H9 (cell line): ENCODE data around the gene DUSP2. TPM values are rescaled to one million over a fixed set of nuclear protein-coding genes. Genes with fewer than 3 reads are reported as not detected.

Experiments
- DNase-seq: peaks from one replicate; pipeline ENCODE4 v3.0.0-alpha.2; 2017
- H2AFZ ChIP-seq: one replicate; pipeline ENCODE4 v1.6.1; 2013; ENCODE audit warnings: mild to moderate bottlenecking, low read length, control low read depth, moderate library complexity
- H2AK5ac ChIP-seq: 2 replicates; pipeline ENCODE4 v1.6.1; 2013; ENCODE audit warnings: low read length, control low read depth, mixed read lengths; ENCODE audit not compliant: insufficient read length
- H2BK120ac ChIP-seq: one replicate; pipeline ENCODE4 v1.6.1; 2013; ENCODE audit warnings: low read depth, mild to moderate bottlenecking, low read length, control low read depth, inconsistent platforms; ENCODE audit not compliant: poor library complexity, severe bottlenecking
- H2BK12ac ChIP-seq: 2 replicates; pipeline ENCODE4 v1.6.1; 2013; ENCODE audit warnings: low read length, control low read depth, mixed read lengths, low read depth; ENCODE audit not compliant: insufficient read length
- H2BK15ac ChIP-seq: 2 replicates; pipeline ENCODE4 v1.6.1; 2013; ENCODE audit warnings: low read depth, low read length, control low read depth
- H2BK20ac ChIP-seq: one replicate; pipeline ENCODE4 v1.6.1; 2013; ENCODE audit warnings: low read depth, mild to moderate bottlenecking, low read length, control low read depth, inconsistent platforms; ENCODE audit not compliant: poor library complexity, severe bottlenecking
- H2BK5ac ChIP-seq: 2 replicates; pipeline ENCODE4 v1.6.1; 2013; ENCODE audit warnings: low read length, control low read depth, mixed read lengths; ENCODE audit not compliant: insufficient read length
- H3K14ac ChIP-seq: 2 replicates; pipeline ENCODE4 v1.6.1; 2013; ENCODE audit warnings: low read length, control low read depth; ENCODE audit not compliant: insufficient read depth
- H3K18ac ChIP-seq: 2 replicates; pipeline ENCODE4 v1.6.1; 2013; ENCODE audit warnings: low read depth, mild to moderate bottlenecking, mixed read lengths, low read length, control low read depth; ENCODE audit not compliant: insufficient read length
- H3K23ac ChIP-seq: 2 replicates; pipeline ENCODE4 v1.6.1; 2013; ENCODE audit warnings: low read length, control low read depth, mixed read lengths, low read depth; ENCODE audit not compliant: insufficient read length
- H3K23me2 ChIP-seq: 2 replicates; pipeline ENCODE4 v1.6.1; 2013; ENCODE audit warnings: low read depth, mild to moderate bottlenecking, mixed read lengths, low read length, control low read depth; ENCODE audit not compliant: insufficient read length, poor library complexity, severe bottlenecking
- H3K27ac ChIP-seq: 2 replicates; pipeline ENCODE4 v1.5.1; 2013; ENCODE audit warnings: low read length, control low read depth, mixed read lengths, low read depth; ENCODE audit not compliant: insufficient read length
- H3K27me3 ChIP-seq: 2 replicates; pipeline ENCODE4 v1.6.1; 2013; ENCODE audit warnings: low read length, control low read depth, inconsistent platforms; ENCODE audit not compliant: insufficient read depth
- H3K4ac ChIP-seq: 2 replicates; pipeline ENCODE4 v1.6.1; 2013; ENCODE audit warnings: low read depth, mild to moderate bottlenecking, control low read depth, inconsistent platforms, low read length, moderate library complexity
- H3K4me1 ChIP-seq: 2 replicates; pipeline ENCODE4 v1.6.1; 2013; ENCODE audit warnings: low read length, control low read depth, inconsistent platforms; ENCODE audit not compliant: insufficient read depth
- H3K4me2 ChIP-seq: 2 replicates; pipeline ENCODE4 v1.6.1; 2013; ENCODE audit warnings: low read length, control low read depth, mixed read lengths; ENCODE audit not compliant: insufficient read length, insufficient read depth
- H3K56ac ChIP-seq: 2 replicates; pipeline ENCODE4 v1.6.1; 2013; ENCODE audit warnings: low read depth, mild to moderate bottlenecking, mixed read lengths, low read length, control low read depth; ENCODE audit not compliant: insufficient read length
- H3K79me1 ChIP-seq: 2 replicates; pipeline ENCODE4 v1.6.1; 2013; ENCODE audit warnings: low read depth, mild to moderate bottlenecking, moderate library complexity, low read length, control low read depth, inconsistent platforms; ENCODE audit not compliant: insufficient read depth, poor library complexity, severe bottlenecking
- H3K79me2 ChIP-seq: 2 replicates; pipeline ENCODE4 v1.6.1; 2013; ENCODE audit warnings: low read length, control low read depth, inconsistent platforms; ENCODE audit not compliant: insufficient read depth
- H3K9ac ChIP-seq: 2 replicates; pipeline ENCODE4 v1.6.1; 2013; ENCODE audit warnings: low read length, control low read depth, mixed read lengths; ENCODE audit not compliant: insufficient read length; ENCODE audit errors: extremely low read depth
- H3K9me3 ChIP-seq: one replicate; pipeline ENCODE4 v1.6.1; 2013; ENCODE audit warnings: low read depth, low read length, inconsistent platforms; ENCODE audit not compliant: control insufficient read depth
- H3T11ph ChIP-seq: one replicate; pipeline ENCODE4 v1.6.1; 2013; ENCODE audit warnings: mild to moderate bottlenecking, low read length, control low read depth, inconsistent platforms
- H4K20me1 ChIP-seq: one replicate; pipeline ENCODE4 v1.6.1; 2013; ENCODE audit not compliant: control insufficient read depth, insufficient read length, insufficient read depth
- H4K5ac ChIP-seq: 2 replicates; pipeline ENCODE4 v1.6.1; 2013; ENCODE audit warnings: low read depth, mild to moderate bottlenecking, mixed read lengths, low read length, control low read depth; ENCODE audit not compliant: insufficient read length
- H4K8ac ChIP-seq: replicated peaks from 2 replicates; pipeline ENCODE4 v1.6.1; 2013; ENCODE audit warnings: low read length, control low read depth, mixed read lengths, low read depth; ENCODE audit not compliant: insufficient read length
- H4K91ac ChIP-seq: 2 replicates; pipeline ENCODE4 v1.6.1; 2013; ENCODE audit warnings: low read depth, mild to moderate bottlenecking, moderate library complexity, mixed read lengths, low read length, control low read depth; ENCODE audit not compliant: insufficient read length
- H3K27ac Mint-ChIP-seq, 3 experiments: 2 replicates in 2 of 3; 3 replicates in 1 of 3; pipeline ENCODE4 v1.8.0; 2020 to 2021; ENCODE audit warnings: mixed read lengths in 3 of 3, mild to moderate bottlenecking in 1 of 3, moderate library complexity in 1 of 3
- H3K27me3 Mint-ChIP-seq: 2 replicates; pipeline ENCODE4 v1.8.0; 2021; ENCODE audit warnings: low read depth, mild to moderate bottlenecking, moderate library complexity, mixed read lengths
- H3K36me3 Mint-ChIP-seq, 3 experiments: 2 replicates in 2 of 3; 3 replicates in 1 of 3; pipeline ENCODE4 v1.8.0; 2020 to 2021; ENCODE audit warnings: low read depth in 3 of 3, mixed read lengths in 3 of 3; ENCODE audit not compliant: insufficient read depth in 1 of 3
- H3K4me1 Mint-ChIP-seq, 2 experiments: 2 replicates each; pipeline ENCODE4 v1.8.0; 2020; ENCODE audit warnings: mixed read lengths in 2 of 2
- H3K4me3 Mint-ChIP-seq, 2 experiments: 2 replicates in 1 of 2; 3 replicates in 1 of 2; pipeline ENCODE4 v1.8.0; 2020 to 2021; ENCODE audit warnings: mild to moderate bottlenecking in 2 of 2, mixed read lengths in 2 of 2, moderate library complexity in 1 of 2
- H3K9me3 Mint-ChIP-seq, 2 experiments: 2 replicates in 1 of 2; 3 replicates in 1 of 2; pipeline ENCODE4 v1.8.0; 2020; ENCODE audit warnings: mild to moderate bottlenecking in 2 of 2, mixed read lengths in 2 of 2, moderate library complexity in 1 of 2
- CTCF ChIP-seq: fragments of 200-600 bp; sonication (generic); conservative IDR thresholded peaks from 3 replicates; pipeline ENCODE4 v1.8.0; 2021; ENCODE audit warnings: antibody characterized with exemption, mild to moderate bottlenecking
- WGBS: extraction: QIAGEN DNeasy Blood & Tissue Kit; methylation state at CpG from one replicate; pipeline ENCODE4 v1.1.7; 2013; ENCODE audit warnings: missing lambda C conversion rate, low lambda C conversion rate, mixed read lengths; ENCODE audit not compliant: insufficient read length; ENCODE audit errors: extremely low coverage; 5-methylcytosine and 5-hydroxymethylcytosine counted together
- total RNA-seq: library from RNA; stranded (reverse); gene quantifications from 2 replicates; pipeline ENCODE4 v1.2.1, GENCODE V29; 2021

Gene DUSP2
- total RNA-seq, 1 experiment from 2014 or later: 14.9 TPM

GRCh38 chr2:96156011-96156820 lies 11.0 kb upstream of the DUSP2 start:
- H3K27ac ChIP-seq: no peak overlapping the region
- H2BK15ac ChIP-seq: no peak overlapping the region
- WGBS: no CpG with 5 or more reads among the region's 10 CpGs
- H2BK120ac ChIP-seq: no peak overlapping the region
- no peaks in the 10 kb centered on the region for H3K79me2 ChIP-seq
- no peak overlapping the region for H2AK5ac ChIP-seq
- no peak overlapping the region for H2AFZ ChIP-seq
- H3K14ac ChIP-seq: no peak overlapping the region
- no peaks in the 10 kb centered on the region for H3K79me1 ChIP-seq
- H3K23me2 ChIP-seq: no peaks in the 10 kb centered on the region
- no peak overlapping the region for H2BK5ac ChIP-seq
- no peak for DNase-seq
- H3T11ph ChIP-seq: no peak overlapping the region
- no peak overlapping the region for H3K23ac ChIP-seq
- no peaks in the 10 kb centered on the region; the same call in 1 of the 2 replicates for H3K4me1 ChIP-seq
- 0 out of 5 replicates have a peak, but pooled peaks cover 0 to 3% of the 10 kb centered on the region in 2 experiments for H3K9me3 Mint-ChIP-seq
- H3K18ac ChIP-seq: no peak overlapping the region
- no peaks in the 10 kb centered on the region for H4K20me1 ChIP-seq
- no peak overlapping the region for H4K91ac ChIP-seq
- peaks cover 22 to 34% of the 10 kb centered on the region in 2 experiments for H3K4me1 Mint-ChIP-seq
- no peak overlapping the region for H4K5ac ChIP-seq
- H2BK12ac ChIP-seq: no peak overlapping the region
- H3K4me2 ChIP-seq: no peak overlapping the region
- no peak overlapping the region for H3K9ac ChIP-seq
- TF ChIP-seq CTCF: no peak
- no peak overlapping the region for H4K8ac ChIP-seq
- no peak overlapping the region for H3K4ac ChIP-seq
- no peak overlapping the region for H2BK20ac ChIP-seq
- H3K27ac Mint-ChIP-seq: no peak overlapping the region
- no peak overlapping the region for H3K4me3 Mint-ChIP-seq
- peaks cover 7% of the 10 kb centered on the region for H3K27me3 Mint-ChIP-seq
- H3K27me3 ChIP-seq: no peaks in the 10 kb centered on the region
- no peak overlapping the region for H3K56ac ChIP-seq
- H3K36me3 Mint-ChIP-seq: peaks cover 0 to 4% (median 0%) of the 10 kb centered on the region in 3 experiments; a peak in 2 of 7 replicates
- no peaks in the 10 kb centered on the region for H3K9me3 ChIP-seq
